Pons (tissue), 1 donor: ENCODE data around the gene RGP1.

Experiments
- DNase-seq: peaks from one replicate; pipeline ENCODE4 v3.0.0-alpha.2; 2016; ENCODE audit warnings: low spot score

Gene RGP1

GRCh38 chr9:35723426-35723825, 25.7 kb upstream of the RGP1 start:
- DNase-seq, result no peak

- DNase-seq, result no peak
These were observed 25.2 kb upstream of the RGP1 start for GRCh38 chr9:35723908-35724307.

GRCh38 chr9:35725362-35725761, 23.7 kb upstream of the RGP1 start:
- DNase-seq, result no peak

- no peak for DNase-seq
These were observed 22.2 kb upstream of the RGP1 start for GRCh38 chr9:35726931-35727330.

- no peak for DNase-seq
These were observed 21.4 kb upstream of the RGP1 start for GRCh38 chr9:35727676-35728040.

GRCh38 chr9:35728041-35728971, 20.8 kb upstream of the RGP1 start:
- DNase-seq, result peak; percentile 49

- DNase-seq, result no peak
These were observed 20.0 kb upstream of the RGP1 start for GRCh38 chr9:35729101-35729500.

- peak; percentile 63 for DNase-seq
These were observed 19.2 kb upstream of the RGP1 start for GRCh38 chr9:35729700-35730485.

GRCh38 chr9:35730486-35730854, 18.6 kb upstream of the RGP1 start:
- no peak for DNase-seq

GRCh38 chr9:35731415-35732184, 17.5 kb upstream of the RGP1 start:
- DNase-seq, result no peak

- peak; percentile 99 for DNase-seq
These were observed 16.8 kb upstream of the RGP1 start, which contains the start of the genes CREB3 and TLN1 for GRCh38 chr9:35732185-35732799. Gene CREB3, plus strand, starts transcription at chr9:35732666. Its CDS starts 107 bp downstream, at chr9:35732773. Gene TLN1, minus strand, starts transcription at chr9:35732195. Its CDS starts 6,501 bp downstream, at chr9:35725694.

- DNase-seq, result peak; percentile 47
These were observed 16.1 kb upstream of the RGP1 start for GRCh38 chr9:35732800-35733541.

GRCh38 chr9:35734096-35734495, 15.0 kb upstream of the RGP1 start:
- no peak for DNase-seq

- peak; percentile 64 for DNase-seq
These were observed 12.9 kb upstream of the RGP1 start for GRCh38 chr9:35736201-35736633.

GRCh38 chr9:35737143-35737542, 11.9 kb upstream of the RGP1 start:
- DNase-seq, result no peak

GRCh38 chr9:35738186-35738585, 10.9 kb upstream of the RGP1 start:
- no peak for DNase-seq

GRCh38 chr9:35738924-35739323, 10.2 kb upstream of the RGP1 start:
- no peak for DNase-seq

GRCh38 chr9:35740243-35740642, 8.8 kb upstream of the RGP1 start:
- DNase-seq, result no peak

GRCh38 chr9:35741740-35742139, 7.3 kb upstream of the RGP1 start:
- DNase-seq, result no peak

- DNase-seq, result no peak
These were observed 5.6 kb upstream of the RGP1 start for GRCh38 chr9:35743452-35743851.
